Natural killer cell (primary cell): ENCODE measurements around the gene HCRTR1. TPM values are rescaled to one million over a fixed set of nuclear protein-coding genes. Genes with fewer than 3 reads are reported as not detected.

Experiments used
- ATAC-seq, 3 donors: fragments of 150-1000 bp in 2 of 3; fragments of 200-7000 bp in 1 of 3; cut with Tn5 transposase; 1 replicate in 1 of 3; 2 replicates in 2 of 3; pipeline ENCODE4 v1.10.0; 2021; ENCODE audit warnings: mild to moderate bottlenecking in 2 of 3, moderate library complexity in 2 of 3
- DNase-seq, 2 donors: peaks; one replicate each; pipeline versions ENCODE4 v3.0.0 to v3.0.0-alpha.2; 2013 to 2021; ENCODE audit warnings: mixed read lengths in 1 of 2
- H3K27ac ChIP-seq: one replicate; pipeline ENCODE4 v1.5.1; 2013; ENCODE audit warnings: mild to moderate bottlenecking, low read length
- H3K27me3 ChIP-seq: one replicate; pipeline ENCODE4 v1.6.1; 2013; ENCODE audit warnings: low read length; ENCODE audit not compliant: control insufficient read depth, insufficient read depth
- H3K36me3 ChIP-seq: one replicate; pipeline ENCODE4 v1.6.1; 2013; ENCODE audit warnings: low read length; ENCODE audit not compliant: control insufficient read depth, insufficient read depth
- H3K4me1 ChIP-seq: one replicate; pipeline ENCODE4 v1.6.1; 2013; ENCODE audit warnings: low read length; ENCODE audit not compliant: control insufficient read depth, insufficient read depth
- H3K4me3 ChIP-seq: one replicate; pipeline ENCODE4 v1.5.1; 2013; ENCODE audit warnings: low read length
- H3K9me3 ChIP-seq: one replicate; pipeline ENCODE4 v1.6.1; 2013; ENCODE audit warnings: low read length; ENCODE audit not compliant: control insufficient read depth, insufficient read depth
- H3K27ac Mint-ChIP-seq, 2 donors: one replicate each; pipeline ENCODE4 v1.8.0; 2022; ENCODE audit warnings: mild to moderate bottlenecking in 2 of 2, mixed read lengths in 2 of 2, moderate library complexity in 1 of 2
- H3K27me3 Mint-ChIP-seq, 2 donors: one replicate each; pipeline ENCODE4 v1.8.0; 2022; ENCODE audit warnings: low read depth in 2 of 2, mixed read lengths in 2 of 2
- H3K36me3 Mint-ChIP-seq: one replicate; pipeline ENCODE4 v1.8.0; 2022; ENCODE audit warnings: mixed read lengths
- H3K4me1 Mint-ChIP-seq, 2 donors: one replicate each; pipeline ENCODE4 v1.8.0; 2022; ENCODE audit warnings: mixed read lengths in 2 of 2
- H3K4me3 Mint-ChIP-seq: one replicate; pipeline ENCODE4 v1.8.0; 2022; ENCODE audit warnings: mild to moderate bottlenecking, moderate library complexity, mixed read lengths
- H3K9me3 Mint-ChIP-seq, 2 donors: one replicate each; pipeline ENCODE4 v1.8.0; 2022; ENCODE audit warnings: mixed read lengths in 2 of 2
- CTCF ChIP-seq: fragments of 200-600 bp; IDR thresholded peaks from one replicate; pipeline ENCODE4 v1.8.0; 2022; ENCODE audit warnings: antibody characterized with exemption
- WGBS: methylation state at CpG from one replicate; pipeline ENCODE4 v1.1.7; 2013; ENCODE audit warnings: missing lambda C conversion rate; ENCODE audit not compliant: insufficient coverage; 5-methylcytosine and 5-hydroxymethylcytosine counted together
- intact Hi-C: fragments of 100-400 bp; cut with micrococcal nuclease; formaldehyde crosslinking; loops from one replicate; pipeline ENCODE4 v1.14.2; 2022
- total RNA-seq, 4 donors: library from RNA; stranded (reverse); fragments of 120-200 nt in 1 of 4; gene quantifications; one replicate each; pipeline versions ENCODE4 v1.2.3 to v1.2.4, GENCODE V29; 2013 to 2022

HCRTR1 gene
- total RNA-seq, 3 donors from 2014 or later (not counting 1 experiment from before 2014, with no cell fraction given): not detected

DNA sequence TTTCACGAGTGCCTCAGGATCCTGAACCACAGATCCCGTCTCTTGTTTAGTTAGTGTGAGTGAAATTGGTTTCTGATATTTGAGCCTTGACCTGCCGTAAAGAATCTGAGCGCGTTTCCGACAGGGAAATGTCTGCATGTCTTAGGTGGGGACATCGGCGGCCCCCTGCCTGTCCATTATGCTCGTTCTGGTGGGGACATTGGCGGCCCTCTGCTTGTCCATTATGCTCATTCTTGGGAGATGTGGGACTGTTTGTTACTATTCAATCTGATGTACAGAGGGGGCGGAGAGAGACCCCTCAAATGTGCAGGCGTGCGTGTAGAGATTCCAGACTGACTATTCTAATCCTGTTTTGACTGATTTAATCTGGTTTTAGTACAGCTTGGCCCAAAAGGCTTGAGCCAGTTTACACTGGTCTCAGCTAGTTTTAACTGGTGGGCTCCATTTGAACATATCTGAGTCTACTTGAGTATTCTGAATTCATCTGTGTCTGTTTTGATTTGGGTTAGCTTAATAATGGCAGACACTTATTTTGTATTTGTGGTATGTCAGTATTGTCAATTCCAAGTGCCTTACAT lies 47.8 kb upstream of the HCRTR1 start:
- no peak for ATAC-seq
- Histone ChIP-seq H3K4me3 (no peak overlapping the region), H3K4me1 (no peaks in the 10 kb centered on the region), H3K9me3 (no peaks in the 10 kb centered on the region), H3K36me3 (no peaks in the 10 kb centered on the region), H3K27me3 (no peaks in the 10 kb centered on the region), H3K27ac (no peak overlapping the region)
- intact Hi-C loops: no loop called here
- no peaks in the 10 kb centered on the region for H3K9me3 Mint-ChIP-seq
- H3K4me1 Mint-ChIP-seq: no peaks in the 10 kb centered on the region
- no peak overlapping the region for H3K4me3 Mint-ChIP-seq
- no peak for TF ChIP-seq CTCF
- H3K27ac Mint-ChIP-seq: no peak overlapping the region
- peak in 1 of 2 donors; percentile 4 for DNase-seq
- WGBS: 86% methylated on average over 13 of the region's 13 CpGs
- H3K27me3 Mint-ChIP-seq: peaks cover 16 to 28% of the 10 kb centered on the region in 2 donors
- H3K36me3 Mint-ChIP-seq: no peaks in the 10 kb centered on the region

GRCh38 chr1:31570228-31570627 lies 47.3 kb upstream of the HCRTR1 start:
- Histone ChIP-seq H3K4me3 (no peak overlapping the region), H3K27ac (no peak overlapping the region), H3K36me3 (no peaks in the 10 kb centered on the region), H3K4me1 (no peaks in the 10 kb centered on the region), H3K27me3 (no peaks in the 10 kb centered on the region), H3K9me3 (no peaks in the 10 kb centered on the region)
- Mint-ChIP-seq H3K9me3 (no peaks in the 10 kb centered on the region), H3K4me1 (no peaks in the 10 kb centered on the region), H3K27me3 (peaks cover 16 to 28% of the 10 kb centered on the region in 2 donors), H3K27ac (no peak overlapping the region), H3K4me3 (no peak overlapping the region), H3K36me3 (no peaks in the 10 kb centered on the region)
- WGBS: 71% methylated on average over 11 of the region's 11 CpGs
- DNase-seq (peak in 1 of 2 donors; percentile 4), ATAC-seq (no peak)
- intact Hi-C loops: no loop called here
- no peak for TF ChIP-seq CTCF

DNA sequence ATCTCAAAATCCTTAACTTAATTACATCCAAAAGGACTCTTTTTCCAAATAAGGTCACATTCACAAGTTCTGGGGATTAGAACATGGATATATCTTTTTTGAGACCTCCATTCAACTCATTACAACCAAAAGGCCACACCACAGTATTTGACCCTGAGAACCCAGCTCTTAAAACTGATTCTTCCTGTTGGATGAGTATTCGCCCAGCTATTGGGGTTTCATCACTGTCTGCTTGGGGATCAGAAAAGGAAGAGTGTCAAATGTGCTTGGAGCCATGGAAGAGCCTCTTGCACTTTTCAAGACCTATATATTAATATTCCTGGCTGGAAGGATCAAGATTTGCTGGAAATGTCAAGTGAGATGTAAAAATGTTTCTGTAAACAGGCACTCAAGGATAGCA lies 46.6 kb upstream of the HCRTR1 start:
- ATAC-seq (no peak), DNase-seq (no peak)
- Histone ChIP-seq H3K27ac (no peak overlapping the region), H3K4me1 (no peaks in the 10 kb centered on the region), H3K4me3 (no peak overlapping the region), H3K9me3 (no peaks in the 10 kb centered on the region), H3K36me3 (no peaks in the 10 kb centered on the region), H3K27me3 (no peaks in the 10 kb centered on the region)
- 89% methylated on average over 1 of the region's 1 CpG for WGBS
- Mint-ChIP-seq H3K9me3 (no peaks in the 10 kb centered on the region), H3K4me1 (no peaks in the 10 kb centered on the region), H3K27me3 (peaks cover 19 to 28% of the 10 kb centered on the region in 2 donors), H3K27ac (no peak overlapping the region), H3K4me3 (no peak overlapping the region), H3K36me3 (no peaks in the 10 kb centered on the region)
- intact Hi-C loops: no loop called here
- no peak for TF ChIP-seq CTCF
